GM12875 (cell line): ENCODE measurements around the gene TMEM179.
"Not testable (repeated sequence)": the region's sequence is repeated elsewhere in the genome, so short reads cannot be mapped to it uniquely, and the experiment has no call there.

Source experiments
- H3K4me3 ChIP-seq: one replicate; pipeline ENCODE4 v1.5.1; 2011; ENCODE audit warnings: low read depth, low read length, control low read depth
- CTCF ChIP-seq: IDR thresholded peaks from 2 replicates; pipeline ENCODE4 v1.5.1; 2011; ENCODE audit warnings: low read depth, mild to moderate bottlenecking, control low read depth, inconsistent platforms, low read length, moderate library complexity, borderline replicate concordance; ENCODE audit not compliant: insufficient read depth

The TMEM179 gene

GRCh38 chr14:104604458-104605449 lies at the start of gene TMEM179:
TMEM179 (minus strand) TSS chr14:104604772; CDS start chr14:104604741, 31 bp downstream.
- TF ChIP-seq CTCF = no peak
- no peak within 1 kb of the TSS for H3K4me3 ChIP-seq

- no peak overlapping the region for H3K4me3 ChIP-seq
- no peak for TF ChIP-seq CTCF
These were observed 49.5 kb upstream of the TMEM179 start for GRCh38 chr14:104654119-104654518.

- H3K4me3 ChIP-seq = not testable (repeated sequence)
These were observed 48.8 kb upstream of the TMEM179 start for GRCh38 chr14:104653130-104653920.

GRCh38 chr14:104652386-104652785 lies 47.8 kb upstream of the TMEM179 start:
- no peak for TF ChIP-seq CTCF
- no peak overlapping the region for H3K4me3 ChIP-seq

GRCh38 chr14:104651876-104652260 lies 47.3 kb upstream of the TMEM179 start:
- no peak for TF ChIP-seq CTCF
- no peak overlapping the region for H3K4me3 ChIP-seq

GRCh38 chr14:104650981-104651875 lies 46.7 kb upstream of the TMEM179 start:
- no peak for TF ChIP-seq CTCF
- H3K4me3 ChIP-seq = no peak overlapping the region
